ENCODE measurements around the gene DMKN. TPM values are rescaled to one million over a fixed set of nuclear protein-coding genes. Genes with fewer than 3 reads are reported as not detected.
A peak's percentile ranks its signal among the peaks of the same experiment; 100 is the strongest.

Gene DMKN
- total and polyA plus RNA-seq, 9 of the 15 experiments (the other 6 are each of a cell fraction or from before 2014, with no cell fraction given) = 0.36 to 0.53 TPM; not detected in 7

DNA sequence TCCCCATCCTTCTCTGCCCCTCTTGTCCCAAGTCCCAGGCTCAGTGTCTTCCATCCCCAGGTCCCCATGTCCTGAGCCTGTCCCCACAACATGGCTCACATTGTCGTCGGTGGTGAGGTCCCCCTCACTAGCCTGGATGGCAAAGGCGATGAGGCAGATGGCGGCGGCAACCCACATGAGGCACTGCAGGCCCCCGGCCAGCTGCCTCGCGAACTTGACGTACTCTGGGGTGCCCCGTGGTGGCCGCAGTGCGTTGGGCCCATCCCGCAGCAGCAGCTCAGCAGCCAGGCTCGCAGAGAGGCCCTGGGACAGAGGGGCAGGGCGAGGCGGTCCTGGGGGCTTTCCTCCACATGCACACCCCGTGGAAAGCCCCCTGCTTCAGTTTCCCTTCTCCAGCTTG is 48.9 kb upstream of the DMKN start:
- in situ Hi-C loops (cut with MboI) = no loop called here
- no peak for DNase-seq (ENCODE audit: extremely low read depth in 1 of 4, low spot score in 3 of 4)
- CTCF ChIA-PET (ENCODE audit: low intra/inter-chr PET ratio) = no interaction called here

DNA sequence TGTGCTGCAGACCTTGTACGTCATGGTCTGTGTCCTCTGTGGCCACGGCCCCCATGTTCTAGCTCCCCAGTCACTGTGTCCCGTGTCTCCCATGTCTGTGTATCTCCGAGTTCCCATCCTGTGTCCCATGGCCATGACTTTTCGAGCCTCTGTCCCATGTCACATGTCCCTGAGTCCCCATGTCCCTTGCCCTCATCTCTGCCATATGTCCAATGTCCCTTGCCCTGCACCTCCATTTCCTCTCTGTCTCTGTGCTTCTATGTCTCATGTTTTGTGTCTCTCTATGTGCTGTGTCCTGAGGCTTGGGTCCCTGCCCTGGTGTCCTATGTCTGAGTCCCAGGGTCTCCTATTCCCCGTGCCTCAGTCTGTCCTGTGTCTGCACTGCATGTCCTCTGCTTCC is 48.0 kb upstream of the DMKN start:
- POLR2A ChIA-PET = no interaction called here
- CTCF ChIA-PET (ENCODE audit: low intra/inter-chr PET ratio) = no interaction called here
- peak overlapping the region in 1 of 2 experiments; percentile 33; a peak in 1 of 4 replicates for H3K9ac ChIP-seq (ENCODE audit: insufficient read depth in 1 of 2, low read depth in 2 of 2, low read length in 2 of 2)
- ATAC-seq (no peak), FAIRE-seq (no peak), DNase-seq (ENCODE audit: extremely low read depth in 1 of 4, low spot score in 3 of 4) (no peak)
- H3K4me1 ChIP-seq (replicated peaks in 1 of 2; ENCODE audit: control insufficient read depth in 2 of 2, insufficient read depth in 2 of 2, low read length in 2 of 2) = peaks cover 4 to 32% of the 10 kb centered on the region in 2 experiments; a peak in 3 of 5 replicates
- intact Hi-C loops (cut with micrococcal nuclease) (no loop called here), in situ Hi-C loops (cut with MboI) (no loop called here)
- H3K9me1 ChIP-seq (ENCODE audit: control insufficient read depth, insufficient read depth, low read length) = peaks cover 3% of the 10 kb centered on the region
- peaks cover 28 to 51% of the 10 kb centered on the region in 2 experiments; a peak in 4 of 5 replicates for H3K27me3 ChIP-seq (ENCODE audit: control insufficient read depth in 2 of 2, insufficient read depth in 2 of 2, low read length in 2 of 2)
- peaks cover 7% of the 10 kb centered on the region; the same call in 1 of the 2 replicates for H4K20me1 ChIP-seq (replicated peaks; ENCODE audit: control insufficient read depth, insufficient read depth, low read length)
- no peaks in the 10 kb centered on the region for H3K9me3 ChIP-seq (replicated peaks; ENCODE audit: control insufficient read depth, insufficient read depth, low read depth, low read length)
- H3K27ac ChIP-seq (ENCODE audit: extremely low read depth, low read depth, low read length) = no peak overlapping the region
- H3K4me3 ChIP-seq = no peak overlapping the region
- WGBS (ENCODE audit: insufficient coverage, low coverage, missing lambda C conversion rate) = 1% methylated on average over 6 of the region's 6 CpGs
- no peaks in the 10 kb centered on the region for H3K36me3 ChIP-seq (ENCODE audit: control insufficient read depth, insufficient read depth, low read length)
- H3K79me2 ChIP-seq (ENCODE audit: control insufficient read depth, insufficient read depth, low read length) = no peaks in the 10 kb centered on the region
- no peak overlapping the region for H2AFZ ChIP-seq (ENCODE audit: low read depth, low read length)
- no peak overlapping the region for H3K4me2 ChIP-seq (ENCODE audit: insufficient read depth, low read length)
- no TSS peak for BruUV-seq (replicated peaks)
- no peak for TF ChIP-seq DIDO1 (tag; IDR thresholded peaks at IDR 0.05; ENCODE audit: low read depth)
- no peak for TF ChIP-seq FOXP1 (CRISPR knock-in tag; IDR thresholded peaks at IDR 0.05)
- TF ChIP-seq NR2C2 (CRISPR knock-in tag; IDR thresholded peaks at IDR 0.05) = no peak
- TF ChIP-seq NR2C2 (tag; IDR thresholded peaks at IDR 0.05) = no peak
- TF ChIP-seq, protein P1, sequence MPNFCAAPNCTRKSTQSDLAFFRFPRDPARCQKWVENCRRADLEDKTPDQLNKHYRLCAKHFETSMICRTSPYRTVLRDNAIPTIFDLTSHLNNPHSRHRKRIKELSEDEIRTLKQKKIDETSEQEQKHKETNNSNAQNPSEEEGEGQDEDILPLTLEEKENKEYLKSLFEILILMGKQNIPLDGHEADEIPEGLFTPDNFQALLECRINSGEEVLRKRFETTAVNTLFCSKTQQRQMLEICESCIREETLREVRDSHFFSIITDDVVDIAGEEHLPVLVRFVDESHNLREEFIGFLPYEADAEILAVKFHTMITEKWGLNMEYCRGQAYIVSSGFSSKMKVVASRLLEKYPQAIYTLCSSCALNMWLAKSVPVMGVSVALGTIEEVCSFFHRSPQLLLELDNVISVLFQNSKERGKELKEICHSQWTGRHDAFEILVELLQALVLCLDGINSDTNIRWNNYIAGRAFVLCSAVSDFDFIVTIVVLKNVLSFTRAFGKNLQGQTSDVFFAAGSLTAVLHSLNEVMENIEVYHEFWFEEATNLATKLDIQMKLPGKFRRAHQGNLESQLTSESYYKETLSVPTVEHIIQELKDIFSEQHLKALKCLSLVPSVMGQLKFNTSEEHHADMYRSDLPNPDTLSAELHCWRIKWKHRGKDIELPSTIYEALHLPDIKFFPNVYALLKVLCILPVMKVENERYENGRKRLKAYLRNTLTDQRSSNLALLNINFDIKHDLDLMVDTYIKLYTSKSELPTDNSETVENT (CRISPR knock-in tag; IDR thresholded peaks at IDR 0.05) = no peak
- TF ChIP-seq JUND (IDR thresholded peaks at IDR 0.05; ENCODE audit: borderline replicate concordance, low read depth, low read length) = no peak
- no peak for TF ChIP-seq JUND (tag; IDR thresholded peaks at IDR 0.05; ENCODE audit: borderline replicate concordance, low read depth, low read length)
- no peak for TF ChIP-seq ZNF785 (CRISPR knock-in tag; IDR thresholded peaks at IDR 0.05)
- TF ChIP-seq, protein P2, sequence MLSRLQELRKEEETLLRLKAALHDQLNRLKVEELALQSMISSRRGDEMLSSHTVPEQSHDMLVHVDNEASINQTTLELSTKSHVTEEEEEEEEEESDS (CRISPR knock-in tag; IDR thresholded peaks at IDR 0.05) = no peak
- no peak for TF ChIP-seq SIRT6 (IDR thresholded peaks at IDR 0.05; ENCODE audit: low read depth, low read length)
- TF ChIP-seq, protein P3, sequence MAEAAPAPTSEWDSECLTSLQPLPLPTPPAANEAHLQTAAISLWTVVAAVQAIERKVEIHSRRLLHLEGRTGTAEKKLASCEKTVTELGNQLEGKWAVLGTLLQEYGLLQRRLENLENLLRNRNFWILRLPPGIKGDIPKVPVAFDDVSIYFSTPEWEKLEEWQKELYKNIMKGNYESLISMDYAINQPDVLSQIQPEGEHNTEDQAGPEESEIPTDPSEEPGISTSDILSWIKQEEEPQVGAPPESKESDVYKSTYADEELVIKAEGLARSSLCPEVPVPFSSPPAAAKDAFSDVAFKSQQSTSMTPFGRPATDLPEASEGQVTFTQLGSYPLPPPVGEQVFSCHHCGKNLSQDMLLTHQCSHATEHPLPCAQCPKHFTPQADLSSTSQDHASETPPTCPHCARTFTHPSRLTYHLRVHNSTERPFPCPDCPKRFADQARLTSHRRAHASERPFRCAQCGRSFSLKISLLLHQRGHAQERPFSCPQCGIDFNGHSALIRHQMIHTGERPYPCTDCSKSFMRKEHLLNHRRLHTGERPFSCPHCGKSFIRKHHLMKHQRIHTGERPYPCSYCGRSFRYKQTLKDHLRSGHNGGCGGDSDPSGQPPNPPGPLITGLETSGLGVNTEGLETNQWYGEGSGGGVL (CRISPR knock-in tag; IDR thresholded peaks at IDR 0.05) = no peak

More for the DNA sequence above, 48.9 kb upstream of the DMKN start:
- H3K9me1 ChIP-seq (ENCODE audit: control insufficient read depth, insufficient read depth, low read length) = peaks cover 3% of the 10 kb centered on the region
- H4K20me1 ChIP-seq (replicated peaks; ENCODE audit: control insufficient read depth, insufficient read depth, low read length) = peaks cover 7% of the 10 kb centered on the region; the same call in 1 of the 2 replicates
- BruUV-seq (replicated peaks) = no TSS peak
- no peak overlapping the region for H2AFZ ChIP-seq (ENCODE audit: low read depth, low read length)
- H3K4me2 ChIP-seq (ENCODE audit: insufficient read depth, low read length) = no peak overlapping the region
- POLR2A ChIA-PET = interaction anchor here (0.9 kb wide), 1 partner anchor 11 kb away, joined by 3 read pairs; no protein-coding TSS in a partner anchor
- H3K27ac ChIP-seq (ENCODE audit: extremely low read depth, low read depth, low read length) = no peak overlapping the region
- no peak for ATAC-seq
- no peak for FAIRE-seq
- no peak overlapping the region for H3K4me3 ChIP-seq
- H3K27me3 ChIP-seq (ENCODE audit: control insufficient read depth in 2 of 2, insufficient read depth in 2 of 2, low read length in 2 of 2) = peaks cover 28 to 57% of the 10 kb centered on the region in 2 experiments; a peak in 4 of 5 replicates
- WGBS (ENCODE audit: insufficient coverage, low coverage, missing lambda C conversion rate) = 3% methylated on average over 16 of the region's 17 CpGs
- intact Hi-C loops (cut with micrococcal nuclease) = no loop called here
- peaks cover 2 to 30% of the 10 kb centered on the region in 2 experiments; a peak in 3 of 5 replicates for H3K4me1 ChIP-seq (replicated peaks in 1 of 2; ENCODE audit: control insufficient read depth in 2 of 2, insufficient read depth in 2 of 2, low read length in 2 of 2)
- H3K79me2 ChIP-seq (ENCODE audit: control insufficient read depth, insufficient read depth, low read length) = no peaks in the 10 kb centered on the region
- H3K9me3 ChIP-seq (replicated peaks; ENCODE audit: control insufficient read depth, insufficient read depth, low read depth, low read length) = no peaks in the 10 kb centered on the region
- no peaks in the 10 kb centered on the region for H3K36me3 ChIP-seq (ENCODE audit: control insufficient read depth, insufficient read depth, low read length)
- TF ChIP-seq HMG20B (CRISPR knock-in tag; IDR thresholded peaks at IDR 0.05) = no peak
- no peak for TF ChIP-seq PHF8 (IDR thresholded peaks at IDR 0.05; ENCODE audit: borderline replicate concordance, low read length)
- TF ChIP-seq SUPT5H (IDR thresholded peaks at IDR 0.05) = no peak
- H3K9ac ChIP-seq (ENCODE audit: insufficient read depth in 1 of 2, low read depth in 2 of 2, low read length in 2 of 2) = peak overlapping the region in 1 of 2 experiments; percentile 35; a peak in 2 of 4 replicates
